K562 (cell line): ENCODE measurements around the gene TAF15. TPM values are rescaled to one million over a fixed set of nuclear protein-coding genes. Genes with fewer than 3 reads are reported as not detected.

Experiments
- ATAC-seq: fragments of 200-7000 bp; cut with Tn5 transposase; 3 replicates; pipeline ENCODE4 v1.9.1; 2020; ENCODE audit warnings: moderate library complexity
- BruUV-seq: library from RNA; stranded (reverse); fragments of 400-500 nt; replicated peaks from 2 replicates; lab custom pipeline; 2021; lab: Mats Ljungman, UMichigan
- CTCF ChIA-PET: fragments of 300-600 bp; formaldehyde crosslinking; extraction: SDS; loops from one replicate; lab custom pipeline; 2021; ENCODE audit warnings: low intra/inter-chr PET ratio; lab: Yijun Ruan, JAX
- POLR2A ChIA-PET: fragments of 300-600, 350-650 bp; sonication (Branson Sonifier 250); formaldehyde crosslinking; extraction: SDS; loops from one replicate; lab custom pipeline; 2021; ENCODE audit warnings: antibody characterized with exemption, inconsistent platforms; lab: Yijun Ruan, JAX
- DNase-seq, 4 experiments: peaks; one replicate each; pipeline versions ENCODE4 v3.0.0 to v3.0.0-alpha.2; 2011 to 2018; ENCODE audit warnings: low spot score in 3 of 4, mixed read lengths in 3 of 4; ENCODE audit errors: extremely low read depth in 1 of 4
- FAIRE-seq: peaks from 2 replicates; lab custom pipeline; 2011; peaks lifted over from hg19 to GRCh38; lab: Jason Lieb, UNC
- H2AFZ ChIP-seq: 2 replicates; pipeline ENCODE4 v1.6.0; 2011; ENCODE audit warnings: low read depth, low read length, control low read depth, inconsistent platforms
- H3K27ac ChIP-seq: fragments of 200-600 bp; 3 replicates; pipeline ENCODE4 v1.8.0; 2011; ENCODE audit warnings: low read depth, mild to moderate bottlenecking, control low read depth, inconsistent platforms, low read length, moderate library complexity, mixed read lengths; ENCODE audit errors: extremely low read depth
- H3K27me3 ChIP-seq, 2 experiments: fragments of 300-600 bp in 1 of 2; 2 replicates in 1 of 2; 3 replicates in 1 of 2; pipeline versions ENCODE4 v1.6.0 to v1.8.0; 2011; ENCODE audit warnings: inconsistent platforms in 2 of 2, low read length in 2 of 2, mild to moderate bottlenecking in 1 of 2, mixed read lengths in 1 of 2, moderate library complexity in 1 of 2; ENCODE audit not compliant: control insufficient read depth in 2 of 2, insufficient read depth in 2 of 2
- H3K36me3 ChIP-seq: fragments of 300-600 bp; 3 replicates; pipeline ENCODE4 v1.8.0; 2011; ENCODE audit warnings: mild to moderate bottlenecking, low read length, inconsistent platforms; ENCODE audit not compliant: control insufficient read depth, insufficient read depth
- H3K4me1 ChIP-seq, 2 experiments: fragments of 200-600 bp in 1 of 2; replicated peaks in 1 of 2; 2 replicates in 1 of 2; 3 replicates in 1 of 2; pipeline versions ENCODE4 v1.5.1 to v1.8.0; 2011; ENCODE audit warnings: inconsistent platforms in 2 of 2, low read length in 2 of 2, mild to moderate bottlenecking in 1 of 2, mixed read lengths in 1 of 2, moderate library complexity in 1 of 2; ENCODE audit not compliant: control insufficient read depth in 2 of 2, insufficient read depth in 2 of 2
- H3K4me2 ChIP-seq: 2 replicates; pipeline ENCODE4 v1.6.1; 2011; ENCODE audit warnings: low read length, control low read depth, inconsistent platforms, mixed read lengths; ENCODE audit not compliant: insufficient read depth
- H3K4me3 ChIP-seq: fragments of 200-600 bp; sonication (generic), shearing (Covaris generic); 2 replicates; pipeline ENCODE4 v1.5.1; 2016; ENCODE audit warnings: control low read depth, inconsistent platforms
- H3K79me2 ChIP-seq: fragments of 200-600 bp; 3 replicates; pipeline ENCODE4 v1.8.0; 2011; ENCODE audit warnings: low read length, inconsistent platforms; ENCODE audit not compliant: control insufficient read depth, insufficient read depth
- H3K9ac ChIP-seq, 2 experiments: 2 replicates each; pipeline versions ENCODE4 v1.6.0 to v1.6.1; 2011; ENCODE audit warnings: low read depth in 2 of 2, low read length in 2 of 2, control low read depth in 1 of 2, inconsistent platforms in 1 of 2, mild to moderate bottlenecking in 1 of 2, mixed read lengths in 1 of 2; ENCODE audit not compliant: insufficient read depth in 1 of 2
- H3K9me1 ChIP-seq: one replicate; pipeline ENCODE4 v1.6.0; 2011; ENCODE audit warnings: inconsistent platforms, mild to moderate bottlenecking, low read length, moderate library complexity; ENCODE audit not compliant: control insufficient read depth, insufficient read depth
- H3K9me3 ChIP-seq: replicated peaks from 2 replicates; pipeline ENCODE4 v1.5.1; 2011; ENCODE audit warnings: low read depth, low read length, inconsistent platforms; ENCODE audit not compliant: control insufficient read depth, insufficient read depth
- H4K20me1 ChIP-seq: replicated peaks from 2 replicates; pipeline ENCODE4 v1.6.1; 2011; ENCODE audit warnings: low read length, inconsistent platforms, mixed read lengths; ENCODE audit not compliant: control insufficient read depth, insufficient read depth
- CEBPG ChIP-seq, 3 experiments: fragments of 200-800 bp in 1 of 3; sonication (Bioruptor generic) in 1 of 3; sonication (generic) in 1 of 3; formaldehyde crosslinking in 1 of 3; IDR thresholded peaks in 2 of 3; conservative IDR thresholded peaks in 1 of 3; 2 replicates each; pipeline versions ENCODE4 v1.6.1 to v1.8.0; 2016 to 2022; ENCODE audit warnings: missing compliant biosample characterization in 2 of 3, missing genetic modification characterization in 2 of 3, mild to moderate bottlenecking in 1 of 3, missing genetic modification reagents in 1 of 3
- ETV5 ChIP-seq: sonication (generic); formaldehyde crosslinking; IDR thresholded peaks from 2 replicates; pipeline ENCODE4 v1.4.0; 2020; ENCODE audit warnings: low read depth, mild to moderate bottlenecking, missing genetic modification reagents
- FOXA3 ChIP-seq, 2 experiments: fragments of 450-650 bp in 1 of 2; sonication (generic) in 1 of 2; formaldehyde crosslinking; IDR thresholded peaks in 1 of 2; conservative IDR thresholded peaks in 1 of 2; 2 replicates each; pipeline versions ENCODE4 v1.4.0 to v1.8.0; 2020 to 2022; ENCODE audit warnings: mild to moderate bottlenecking in 2 of 2, missing genetic modification reagents in 1 of 2
- HSF4 ChIP-seq: fragments of 250-450 bp; sonication (Bioruptor Pico); IDR thresholded peaks from 2 replicates; pipeline ENCODE4 v2.1.2; 2022; ENCODE audit warnings: mild to moderate bottlenecking, moderate library complexity, borderline replicate concordance
- MAFK ChIP-seq: IDR thresholded peaks from 2 replicates; pipeline ENCODE4 v1.6.1; 2011; ENCODE audit warnings: low read length, improper control_type of control experiment
- MEF2D ChIP-seq: conservative IDR thresholded peaks from 2 replicates; pipeline ENCODE4 v1.6.1; 2016; ENCODE audit warnings: low read depth, missing genetic modification characterization, missing compliant biosample characterization
- POLR3A ChIP-seq: IDR thresholded peaks from 2 replicates; pipeline ENCODE4 v1.6.1; 2011; ENCODE audit warnings: borderline replicate concordance, mild to moderate bottlenecking, moderate library complexity; ENCODE audit not compliant: insufficient read length, insufficient read depth; ENCODE audit errors: extremely low read depth
- PPARD ChIP-seq: fragments of 250-450 bp; sonication (Bioruptor Pico); IDR thresholded peaks from 2 replicates; pipeline ENCODE4 v1.8.0; 2022; ENCODE audit warnings: inconsistent platforms, mild to moderate bottlenecking, moderate library complexity
- PURB ChIP-seq: sonication (generic); formaldehyde crosslinking; IDR thresholded peaks from 2 replicates; pipeline ENCODE4 v1.9.0; 2021; ENCODE audit warnings: low read depth, mild to moderate bottlenecking, missing genetic modification reagents
- RBBP5 ChIP-seq: fragments of 200-600 bp; sonication (generic); IDR thresholded peaks from 2 replicates; pipeline ENCODE4 v1.6.1; 2012; ENCODE audit warnings: borderline replicate concordance, mild to moderate bottlenecking, low read length, control low read depth, inconsistent platforms; ENCODE audit not compliant: insufficient read depth, poor library complexity, severe bottlenecking
- SMAD4 ChIP-seq: fragments of 250-450 bp; sonication (Bioruptor Pico); conservative IDR thresholded peaks from 2 replicates; pipeline ENCODE4 v1.8.0; 2021; ENCODE audit warnings: inconsistent platforms, mild to moderate bottlenecking, moderate library complexity
- TOE1 ChIP-seq, 2 experiments: fragments of 450-650 bp in 1 of 2; sonication (generic) in 1 of 2; formaldehyde crosslinking in 1 of 2; IDR thresholded peaks; 2 replicates each; pipeline versions ENCODE4 v1.7.1 to v1.8.0; 2016 to 2022; ENCODE audit warnings: borderline replicate concordance in 2 of 2, mild to moderate bottlenecking in 2 of 2, antibody characterized with exemption in 1 of 2, inconsistent platforms in 1 of 2, low read depth in 1 of 2, missing genetic modification reagents in 1 of 2, moderate library complexity in 1 of 2
- ZNF696 ChIP-seq: fragments of 250-450 bp; sonication (Bioruptor Pico); conservative IDR thresholded peaks from 2 replicates; pipeline ENCODE4 v1.4.0; 2020; ENCODE audit warnings: mild to moderate bottlenecking, moderate library complexity
- WGBS: fragments of 100-300 bp; shearing (Covaris generic); methylation state at CpG from one replicate; pipeline ENCODE4 v1.1.6; 2016; ENCODE audit warnings: low coverage, mixed read lengths; ENCODE audit not compliant: insufficient coverage; ENCODE audit errors: missing lambda C conversion rate; 5-methylcytosine and 5-hydroxymethylcytosine counted together
- in situ Hi-C: fragments of 300-500 bp; cut with MboI; formaldehyde crosslinking; loops from 4 replicates; pipeline ENCODE4 v1.15.0; 2018; ENCODE audit warnings: inconsistent platforms, mixed read lengths
- intact Hi-C: fragments of 100-400 bp; cut with micrococcal nuclease; formaldehyde crosslinking; loops from 2 replicates; pipeline ENCODE4 v1.14.2; 2022
- polyA plus RNA-seq, 8 experiments: library from polyadenylated mRNA; depleted of rRNA in 4 of 8; stranded (reverse) in 5 of 8; unstranded in 3 of 8; fragments of >200 nt; fragmentation: Nextera tagmentation in 2 of 8; fragmentation: Illumina TruSeq in 1 of 8; extraction: Ambion mirVana in 2 of 8; extraction: Trizol in 1 of 8; gene quantifications; 2 replicates each; pipeline versions ENCODE4 v1.2.1 to v1.2.3, GENCODE V29; 2011 to 2014; ENCODE audit warnings: inconsistent platforms in 1 of 8, missing spikeins in 1 of 8
- total RNA-seq, 7 experiments: library from RNA; depleted of rRNA in 6 of 7; stranded (reverse); fragments of >200 nt in 6 of 7; fragmentation: Illumina TruSeq in 2 of 7; extraction: Trizol in 2 of 7; gene quantifications; 2 replicates each; pipeline versions ENCODE4 v1.2.1 to v1.2.3, GENCODE V29; 2011 to 2021; ENCODE audit warnings: low replicate concordance in 1 of 7
- TF ChIP-seq, protein P1 (sequence below): fragments of 450-650 bp; formaldehyde crosslinking; conservative IDR thresholded peaks from 2 replicates; pipeline ENCODE4 v1.4.0; 2022; ENCODE audit warnings: mild to moderate bottlenecking, missing genetic modification characterization
- TF ChIP-seq, protein P2 (sequence below): sonication (generic); formaldehyde crosslinking; IDR thresholded peaks from 2 replicates; pipeline ENCODE4 v1.8.1; 2023; ENCODE audit warnings: mild to moderate bottlenecking, missing genetic modification reagents, moderate library complexity

Gene TAF15
- total and polyA plus RNA-seq, 9 of the 15 experiments (the other 6 are each of a cell fraction or from before 2014, with no cell fraction given), result 4.1 to 272 (median 56.8) TPM

DNA sequence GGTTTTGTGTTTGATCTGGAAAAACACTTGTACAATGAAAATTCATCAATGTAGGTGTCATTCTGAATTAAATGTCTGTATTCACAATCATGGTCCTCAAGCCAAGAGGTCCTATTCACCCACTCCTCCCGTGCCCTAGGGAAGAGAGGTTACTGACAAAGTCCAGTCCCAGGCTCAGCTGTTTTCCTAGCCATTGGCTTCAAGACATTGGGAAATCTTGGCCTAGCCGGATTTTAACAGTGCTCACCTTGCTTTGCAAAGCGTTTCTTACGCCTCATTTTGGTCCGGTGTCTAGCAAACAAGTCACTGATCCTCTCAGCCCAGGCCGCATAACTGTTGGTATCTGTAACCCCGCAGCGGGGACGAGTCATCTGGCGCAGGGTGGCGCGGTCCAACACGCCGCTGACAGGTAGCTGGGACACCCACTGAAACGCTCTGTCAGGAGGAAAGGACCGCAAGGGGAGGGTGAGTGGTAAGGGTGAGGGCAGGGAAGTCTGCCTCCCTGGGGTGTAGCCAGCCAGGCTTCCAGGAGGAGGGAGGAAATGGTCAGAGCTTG lies 30.6 kb upstream of the TAF15 start:
- ATAC-seq (no peak; the same call in 2 of the 3 replicates), FAIRE-seq (no peak), DNase-seq (no peak)
- BruUV-seq, result no TSS peak
- no peaks in the 10 kb centered on the region for H3K4me1 ChIP-seq
- in situ Hi-C loops, result no loop called here
- H3K9ac ChIP-seq, result no peak overlapping the region
- no peaks in the 10 kb centered on the region for H3K79me2 ChIP-seq
- no peak overlapping the region for H3K27ac ChIP-seq
- H3K27me3 ChIP-seq, result peaks cover 47 to 52% of the 10 kb centered on the region in 2 experiments
- H3K9me3 ChIP-seq, result no peaks in the 10 kb centered on the region
- no peaks in the 10 kb centered on the region for H3K9me1 ChIP-seq
- TF ChIP-seq, protein P1, sequence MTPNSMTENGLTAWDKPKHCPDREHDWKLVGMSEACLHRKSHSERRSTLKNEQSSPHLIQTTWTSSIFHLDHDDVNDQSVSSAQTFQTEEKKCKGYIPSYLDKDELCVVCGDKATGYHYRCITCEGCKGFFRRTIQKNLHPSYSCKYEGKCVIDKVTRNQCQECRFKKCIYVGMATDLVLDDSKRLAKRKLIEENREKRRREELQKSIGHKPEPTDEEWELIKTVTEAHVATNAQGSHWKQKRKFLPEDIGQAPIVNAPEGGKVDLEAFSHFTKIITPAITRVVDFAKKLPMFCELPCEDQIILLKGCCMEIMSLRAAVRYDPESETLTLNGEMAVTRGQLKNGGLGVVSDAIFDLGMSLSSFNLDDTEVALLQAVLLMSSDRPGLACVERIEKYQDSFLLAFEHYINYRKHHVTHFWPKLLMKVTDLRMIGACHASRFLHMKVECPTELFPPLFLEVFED (CRISPR knock-in tag), result no peak
- TF ChIP-seq CEBPG (CRISPR knock-in tag; IDR thresholded peaks at IDR 0.05) (no peak), CEBPG (tag; conservative IDR thresholded peaks at IDR 0.05 in 1 of 2, IDR thresholded peaks at IDR 0.05 in 1 of 2) (no peak), ZNF696 (no peak), ETV5 (CRISPR knock-in tag) (no peak), POLR3A (no peak), MEF2D (tag) (no peak), PPARD (CRISPR knock-in tag) (no peak), RBBP5 (no peak), FOXA3 (CRISPR knock-in tag; conservative IDR thresholded peaks at IDR 0.05 in 1 of 2, IDR thresholded peaks at IDR 0.05 in 1 of 2) (no peak), MAFK (no peak), SMAD4 (CRISPR knock-in tag) (no peak), PURB (CRISPR knock-in tag) (no peak), TOE1 (IDR thresholded peaks at IDR 0.05; ENCODE audit: borderline replicate concordance) (no peak), TOE1 (CRISPR knock-in tag; IDR thresholded peaks at IDR 0.05; ENCODE audit: borderline replicate concordance, low read depth) (no peak), HSF4 (CRISPR knock-in tag) (no peak)
- TF ChIP-seq, protein P2, sequence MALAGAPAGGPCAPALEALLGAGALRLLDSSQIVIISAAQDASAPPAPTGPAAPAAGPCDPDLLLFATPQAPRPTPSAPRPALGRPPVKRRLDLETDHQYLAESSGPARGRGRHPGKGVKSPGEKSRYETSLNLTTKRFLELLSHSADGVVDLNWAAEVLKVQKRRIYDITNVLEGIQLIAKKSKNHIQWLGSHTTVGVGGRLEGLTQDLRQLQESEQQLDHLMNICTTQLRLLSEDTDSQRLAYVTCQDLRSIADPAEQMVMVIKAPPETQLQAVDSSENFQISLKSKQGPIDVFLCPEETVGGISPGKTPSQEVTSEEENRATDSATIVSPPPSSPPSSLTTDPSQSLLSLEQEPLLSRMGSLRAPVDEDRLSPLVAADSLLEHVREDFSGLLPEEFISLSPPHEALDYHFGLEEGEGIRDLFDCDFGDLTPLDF (CRISPR knock-in tag), result no peak
- TF ChIP-seq, all 486 proteins: peak for 0
- under 1% methylated on average over 13 of the region's 16 CpGs for WGBS
- POLR2A ChIA-PET, result interaction anchor here (0.7 to 0.8 kb wide), 2 partner anchors 11 to 93 kb away, joined by 3 to 4 read pairs; no protein-coding TSS in a partner anchor
- Histone ChIP-seq H3K4me2 (no peak overlapping the region), H3K4me3 (no peak overlapping the region), H4K20me1 (no peaks in the 10 kb centered on the region; the same call in 1 of the 2 replicates), H3K36me3 (no peaks in the 10 kb centered on the region), H2AFZ (no peak overlapping the region)
- CTCF ChIA-PET, result no interaction called here
- intact Hi-C loops, result no loop called here
